ENCODE measurements around the gene BMP8A.

BMP8A gene

DNA sequence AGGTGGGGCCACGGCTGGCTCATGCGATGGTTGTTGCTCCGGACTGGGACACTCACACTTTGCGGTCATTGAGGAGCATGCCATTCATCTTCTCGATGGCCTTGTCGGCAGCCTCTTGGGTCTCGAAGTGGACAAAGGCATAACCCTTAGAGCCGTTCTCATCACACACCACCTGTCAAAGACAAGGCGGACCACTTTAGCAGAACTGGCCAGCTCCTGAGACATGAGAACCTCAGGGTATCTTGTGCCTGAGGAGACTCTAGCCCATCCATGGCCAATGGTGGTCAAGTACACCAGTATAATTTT, 79.7 kb downstream of the BMP8A start:
- TF ChIP-seq, protein P1, sequence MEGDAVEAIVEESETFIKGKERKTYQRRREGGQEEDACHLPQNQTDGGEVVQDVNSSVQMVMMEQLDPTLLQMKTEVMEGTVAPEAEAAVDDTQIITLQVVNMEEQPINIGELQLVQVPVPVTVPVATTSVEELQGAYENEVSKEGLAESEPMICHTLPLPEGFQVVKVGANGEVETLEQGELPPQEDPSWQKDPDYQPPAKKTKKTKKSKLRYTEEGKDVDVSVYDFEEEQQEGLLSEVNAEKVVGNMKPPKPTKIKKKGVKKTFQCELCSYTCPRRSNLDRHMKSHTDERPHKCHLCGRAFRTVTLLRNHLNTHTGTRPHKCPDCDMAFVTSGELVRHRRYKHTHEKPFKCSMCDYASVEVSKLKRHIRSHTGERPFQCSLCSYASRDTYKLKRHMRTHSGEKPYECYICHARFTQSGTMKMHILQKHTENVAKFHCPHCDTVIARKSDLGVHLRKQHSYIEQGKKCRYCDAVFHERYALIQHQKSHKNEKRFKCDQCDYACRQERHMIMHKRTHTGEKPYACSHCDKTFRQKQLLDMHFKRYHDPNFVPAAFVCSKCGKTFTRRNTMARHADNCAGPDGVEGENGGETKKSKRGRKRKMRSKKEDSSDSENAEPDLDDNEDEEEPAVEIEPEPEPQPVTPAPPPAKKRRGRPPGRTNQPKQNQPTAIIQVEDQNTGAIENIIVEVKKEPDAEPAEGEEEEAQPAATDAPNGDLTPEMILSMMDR (IDR thresholded peaks at IDR 0.05; ENCODE audit: low read depth, low read length), result no peak
- no peak overlapping the region for H3K4me3 ChIP-seq (ENCODE audit: low read depth, low read length)

DNA sequence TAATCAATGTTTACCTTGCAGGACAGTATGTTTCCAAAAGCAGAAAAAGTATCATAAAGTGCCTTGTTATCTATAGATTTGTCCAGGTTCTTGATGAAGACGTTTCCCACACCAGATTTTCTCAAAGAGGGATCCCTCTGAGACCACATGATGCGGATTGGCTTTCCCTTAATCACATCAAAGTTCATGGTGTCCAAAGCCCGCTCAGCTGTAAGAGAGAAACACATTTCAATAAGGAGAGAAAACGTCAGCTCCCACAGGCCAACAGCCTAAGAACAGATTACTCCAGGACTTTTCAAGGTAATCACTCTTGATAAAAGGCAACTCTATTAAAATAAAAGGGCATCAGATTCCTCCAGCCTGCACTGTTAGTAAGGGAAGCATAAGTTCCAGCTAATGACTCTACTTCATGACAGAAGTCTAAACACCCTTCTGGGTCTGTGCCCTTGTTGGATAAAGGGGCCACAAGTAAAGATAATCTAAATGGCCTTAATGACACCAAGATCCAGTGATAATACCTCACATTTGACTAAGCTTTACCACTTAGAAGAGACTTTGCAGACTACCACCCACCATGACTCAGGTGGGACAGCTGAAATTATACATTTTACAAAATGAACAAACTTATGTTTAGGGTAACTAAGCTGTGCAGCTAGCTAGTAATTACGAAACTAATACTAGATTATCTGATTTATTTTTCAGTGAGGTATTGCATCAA, 81.1 kb downstream of the BMP8A start:
- H3K4me3 ChIP-seq (ENCODE audit: low read depth, low read length), result no peak overlapping the region
- TF ChIP-seq, protein P1 (IDR thresholded peaks at IDR 0.05; ENCODE audit: low read depth, low read length), result no peak

DNA sequence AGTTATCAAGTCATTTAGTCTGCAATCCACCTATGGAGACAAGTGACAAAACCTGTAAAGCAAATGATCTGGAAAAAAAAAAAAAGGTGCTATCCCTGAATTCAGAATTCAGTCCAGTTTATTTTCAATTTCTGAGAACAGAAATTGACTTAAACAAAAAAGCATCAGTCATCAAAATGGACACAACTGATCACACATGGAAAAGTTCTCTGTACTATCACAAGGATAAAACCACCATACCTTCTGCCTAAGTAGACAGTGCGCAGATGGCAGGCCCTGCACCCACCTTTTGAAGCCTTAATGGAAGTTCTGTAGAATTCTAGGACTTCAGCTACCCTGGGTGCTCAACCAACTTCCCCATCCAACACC, 81.6 kb downstream of the BMP8A start:
- TF ChIP-seq, protein P1 (IDR thresholded peaks at IDR 0.05; ENCODE audit: low read depth, low read length), result no peak
- H3K4me3 ChIP-seq (ENCODE audit: low read depth, low read length), result peak overlapping the region; percentile 3; the same call in 1 of the 2 replicates

DNA sequence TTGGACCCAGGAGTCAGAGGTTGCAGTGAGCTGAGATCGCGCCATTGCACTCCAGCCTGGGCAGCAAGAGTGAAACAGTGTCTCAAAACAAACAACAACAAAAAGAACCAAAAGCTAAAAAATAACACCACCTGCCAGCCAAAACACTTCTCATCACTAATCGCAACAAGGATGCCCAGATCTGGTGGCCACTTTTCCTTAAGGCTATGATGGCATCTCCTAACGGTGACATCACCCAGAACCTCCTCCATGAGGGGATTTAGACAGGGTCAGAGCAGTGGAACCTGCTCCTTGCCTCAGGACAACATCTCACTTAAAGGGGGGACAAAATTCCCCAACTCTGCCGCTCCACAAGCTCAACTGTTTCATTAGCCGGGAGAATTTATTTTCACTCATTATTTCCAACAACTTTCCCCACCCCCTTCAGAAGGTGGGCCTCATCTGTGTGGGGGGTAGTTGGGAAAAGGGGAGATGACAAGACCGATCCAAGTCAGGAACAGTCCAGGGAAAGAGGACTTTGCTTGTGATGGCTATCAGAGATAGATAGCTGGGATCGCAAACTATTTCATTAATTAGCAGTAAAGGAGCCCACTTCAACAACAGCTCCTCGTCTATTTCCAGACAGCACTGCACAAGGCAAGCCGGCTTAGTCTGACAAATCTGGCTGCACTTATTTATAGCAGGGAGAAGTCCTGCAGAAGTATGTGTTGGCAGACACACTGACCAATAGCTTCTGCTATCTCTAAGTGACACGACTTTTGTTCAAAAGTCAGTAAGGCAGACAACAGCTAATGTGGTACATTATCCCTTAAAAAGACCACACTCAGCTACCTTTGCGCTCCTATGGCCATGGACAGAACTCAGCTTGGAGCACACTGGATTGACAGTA, 82.5 kb downstream of the BMP8A start:
- TF ChIP-seq, protein P1 (IDR thresholded peaks at IDR 0.05; ENCODE audit: low read depth, low read length), result no peak
- H3K4me3 ChIP-seq (ENCODE audit: low read depth, low read length), result peak overlapping the region; percentile 70

DNA sequence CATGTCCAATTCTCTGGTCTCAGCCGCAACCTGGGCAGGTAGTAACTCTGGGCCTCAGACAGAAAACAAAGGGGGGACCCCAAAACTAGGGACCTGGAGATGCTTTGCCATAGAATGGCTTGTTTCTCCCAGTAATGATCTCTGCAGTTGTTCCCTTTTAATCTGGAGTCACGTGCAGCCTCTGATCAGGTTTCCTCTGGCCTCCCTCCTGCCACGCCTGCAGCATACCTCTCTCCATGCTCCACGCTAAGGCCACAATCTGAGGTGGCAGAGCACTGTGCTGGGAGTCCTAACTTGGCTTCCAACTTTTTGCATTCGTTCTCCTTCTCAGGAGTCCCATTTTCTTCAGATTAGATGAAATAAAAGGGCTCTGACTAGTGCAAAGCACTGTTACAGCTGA, 83.2 kb downstream of the BMP8A start:
- H3K4me3 ChIP-seq (ENCODE audit: low read depth, low read length), result peak overlapping the region; percentile 70
- TF ChIP-seq, protein P1 (IDR thresholded peaks at IDR 0.05; ENCODE audit: low read depth, low read length), result no peak
